ENCODE data around the gene PRKCA.
"Not testable (repeated sequence)": the region's sequence is repeated elsewhere in the genome, so short reads cannot be mapped to it uniquely, and the experiment has no call there.

Gene PRKCA

GRCh38 chr17:66331038-66331816 is 28.8 kb downstream of the PRKCA start:
- peaks cover 0 to 3% of the 10 kb centered on the region in 2 donors for H3K9me3 Mint-ChIP-seq
- H3K4me1 Mint-ChIP-seq = peaks cover 89% of the 10 kb centered on the region
- DNase-seq (peak; percentile 25 to 33), ATAC-seq (peak; percentile 87)
- no peaks in the 10 kb centered on the region for H3K27me3 Mint-ChIP-seq
- H3K4me3 Mint-ChIP-seq = peak overlapping the region; percentile 78 to 79
- peak overlapping the region; percentile 85 to 91 for H3K27ac Mint-ChIP-seq

GRCh38 chr17:66335797-66336196 is 33.4 kb downstream of the PRKCA start:
- H3K27me3 Mint-ChIP-seq = no peaks in the 10 kb centered on the region
- DNase-seq (no peak), ATAC-seq (no peak)
- H3K27ac Mint-ChIP-seq = no peak overlapping the region
- no peak overlapping the region for H3K4me3 Mint-ChIP-seq
- no peaks in the 10 kb centered on the region for H3K9me3 Mint-ChIP-seq
- H3K4me1 Mint-ChIP-seq = peaks cover 86% of the 10 kb centered on the region

DNA sequence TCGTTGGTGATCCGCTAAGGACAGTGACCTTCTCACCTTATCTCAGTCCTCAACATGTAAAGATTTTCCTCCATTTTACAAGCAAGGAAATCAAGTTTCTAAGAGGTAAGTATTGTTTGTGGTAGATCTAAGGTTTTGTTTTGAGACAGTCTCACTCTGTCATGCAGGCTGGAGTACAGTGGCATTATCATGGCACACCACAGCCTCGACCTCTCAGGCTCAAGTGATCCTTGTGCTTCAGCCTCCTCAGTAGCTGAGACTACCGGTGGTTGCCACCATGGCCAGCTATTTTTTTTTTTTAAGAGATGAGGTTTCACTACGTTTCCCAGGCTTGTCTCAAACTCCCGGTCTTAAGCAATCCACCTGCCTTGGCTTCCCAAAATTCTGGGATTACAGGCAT is 34.9 kb downstream of the PRKCA start:
- Mint-ChIP-seq H3K9me3 (no peaks in the 10 kb centered on the region), H3K4me3 (no peak overlapping the region), H3K27ac (no peak overlapping the region), H3K27me3 (no peaks in the 10 kb centered on the region), H3K4me1 (peaks cover 78% of the 10 kb centered on the region)
- ATAC-seq (peak; percentile 94), DNase-seq (no peak)

DNA sequence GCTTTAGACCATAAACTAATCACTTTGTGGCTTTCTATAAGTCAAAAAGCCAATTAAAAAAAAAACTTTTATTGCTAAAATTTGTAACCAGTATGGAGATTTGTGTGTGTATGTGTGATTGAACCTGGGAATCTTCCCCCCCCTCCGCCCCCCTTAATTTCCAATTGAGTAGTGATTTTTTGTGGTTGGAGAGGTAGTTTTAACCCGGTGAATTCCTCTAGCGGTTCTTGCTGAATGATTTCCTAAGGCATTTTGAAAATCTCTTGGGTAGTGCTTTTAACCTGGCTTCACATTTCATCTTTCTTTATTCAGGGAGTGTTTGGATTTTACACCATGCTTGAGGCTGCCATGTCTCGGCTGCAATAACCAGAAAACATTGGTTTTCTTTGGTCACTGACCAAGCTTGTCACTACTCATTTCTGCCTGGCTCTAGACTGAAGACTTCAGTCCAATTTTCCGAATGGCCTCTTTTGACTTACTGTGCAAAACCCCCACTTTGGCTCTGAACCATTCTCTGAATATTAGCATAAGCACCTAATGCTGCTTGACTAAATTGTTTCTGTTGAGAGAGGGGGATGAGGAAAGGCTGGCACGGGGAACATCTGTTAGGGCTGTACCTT is 35.6 kb downstream of the PRKCA start:
- ATAC-seq (no peak), DNase-seq (no peak)
- H3K27me3 Mint-ChIP-seq = no peaks in the 10 kb centered on the region
- H3K9me3 Mint-ChIP-seq = no peaks in the 10 kb centered on the region
- peaks cover 76% of the 10 kb centered on the region for H3K4me1 Mint-ChIP-seq
- peak overlapping the region in 1 of 2 donors; percentile 14 for H3K27ac Mint-ChIP-seq
- peak overlapping the region in 1 of 2 donors; percentile 35 for H3K4me3 Mint-ChIP-seq

DNA sequence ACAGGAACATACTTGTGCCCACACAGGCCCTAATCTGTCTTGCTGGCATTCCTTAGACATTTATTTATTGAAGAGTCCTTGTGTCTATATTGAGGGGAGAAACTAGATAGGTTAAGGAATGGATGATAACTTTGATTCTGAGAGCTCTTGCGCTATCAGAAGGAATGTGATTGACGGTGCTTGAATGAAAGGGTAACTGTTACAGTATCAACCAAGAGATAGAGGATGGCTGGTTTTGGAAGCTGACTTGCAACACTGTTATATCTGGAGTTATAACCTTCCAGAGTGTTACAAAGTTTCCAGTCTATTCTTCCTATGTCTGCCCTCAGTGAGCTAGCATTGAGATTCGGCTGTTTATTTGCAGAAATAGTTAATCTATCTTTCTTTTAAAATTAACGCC is 36.5 kb downstream of the PRKCA start:
- Mint-ChIP-seq H3K27ac (no peak overlapping the region), H3K4me3 (peak overlapping the region; percentile 35 to 65), H3K9me3 (peaks cover 0 to 5% of the 10 kb centered on the region in 2 donors), H3K27me3 (no peaks in the 10 kb centered on the region), H3K4me1 (peaks cover 78% of the 10 kb centered on the region)
- no peak for ATAC-seq
- DNase-seq = no peak

GRCh38 chr17:66339561-66339960 is 37.1 kb downstream of the PRKCA start:
- H3K27ac Mint-ChIP-seq = peak overlapping the region in 1 of 2 donors; percentile 55
- peak overlapping the region; percentile 65 to 67 for H3K4me3 Mint-ChIP-seq
- peaks cover 71% of the 10 kb centered on the region for H3K4me1 Mint-ChIP-seq
- H3K27me3 Mint-ChIP-seq = no peaks in the 10 kb centered on the region
- H3K9me3 Mint-ChIP-seq = peaks cover 0 to 5% of the 10 kb centered on the region in 2 donors
- no peak for DNase-seq
- no peak for ATAC-seq

DNA sequence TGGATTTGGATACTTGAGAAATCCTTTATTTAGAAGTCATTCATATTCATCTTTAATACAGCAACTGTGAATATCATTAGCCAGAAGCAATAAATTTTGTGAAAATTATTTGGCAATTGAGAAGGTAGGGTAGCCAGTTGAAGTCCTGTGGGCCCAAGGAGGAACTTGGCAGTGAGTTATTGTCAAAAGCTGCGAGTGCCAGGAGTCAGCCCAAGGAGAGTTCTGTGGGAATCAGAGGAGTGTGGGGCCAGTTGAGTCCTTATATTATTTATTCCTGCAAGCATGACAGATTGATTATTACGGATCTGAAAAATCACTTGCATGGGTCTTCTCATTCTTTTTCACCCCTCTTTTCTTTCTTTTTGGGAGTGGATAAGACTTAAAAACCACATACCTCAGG is 38.3 kb downstream of the PRKCA start:
- peaks cover 73% of the 10 kb centered on the region for H3K4me1 Mint-ChIP-seq
- no peak overlapping the region for H3K4me3 Mint-ChIP-seq
- peaks cover 0 to 5% of the 10 kb centered on the region in 2 donors for H3K9me3 Mint-ChIP-seq
- DNase-seq (no peak), ATAC-seq (no peak)
- H3K27me3 Mint-ChIP-seq = no peaks in the 10 kb centered on the region
- no peak overlapping the region for H3K27ac Mint-ChIP-seq

DNA sequence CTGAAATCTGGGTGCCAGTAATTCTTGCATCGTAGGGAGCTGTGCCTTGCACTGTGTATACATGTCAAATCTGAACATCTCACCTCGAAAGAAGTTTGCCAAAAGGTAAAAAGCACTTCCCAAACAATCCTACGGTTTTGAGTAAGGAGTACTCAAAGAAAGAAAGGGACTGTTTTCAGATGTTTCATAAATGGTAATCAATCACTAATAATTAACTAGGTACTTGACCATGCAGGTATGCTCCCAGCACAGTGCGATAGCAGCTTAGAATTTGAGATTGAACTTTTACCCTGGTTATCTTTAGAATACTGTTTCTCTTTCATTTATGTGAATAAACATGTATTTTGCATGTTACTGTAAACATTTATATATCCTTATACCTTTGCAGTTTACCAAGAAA is 39.0 kb downstream of the PRKCA start:
- no peak for DNase-seq
- ATAC-seq = no peak
- H3K9me3 Mint-ChIP-seq = peaks cover 0 to 5% of the 10 kb centered on the region in 2 donors
- H3K27ac Mint-ChIP-seq = no peak overlapping the region
- H3K27me3 Mint-ChIP-seq = no peaks in the 10 kb centered on the region
- H3K4me3 Mint-ChIP-seq = no peak overlapping the region
- peaks cover 66% of the 10 kb centered on the region for H3K4me1 Mint-ChIP-seq

DNA sequence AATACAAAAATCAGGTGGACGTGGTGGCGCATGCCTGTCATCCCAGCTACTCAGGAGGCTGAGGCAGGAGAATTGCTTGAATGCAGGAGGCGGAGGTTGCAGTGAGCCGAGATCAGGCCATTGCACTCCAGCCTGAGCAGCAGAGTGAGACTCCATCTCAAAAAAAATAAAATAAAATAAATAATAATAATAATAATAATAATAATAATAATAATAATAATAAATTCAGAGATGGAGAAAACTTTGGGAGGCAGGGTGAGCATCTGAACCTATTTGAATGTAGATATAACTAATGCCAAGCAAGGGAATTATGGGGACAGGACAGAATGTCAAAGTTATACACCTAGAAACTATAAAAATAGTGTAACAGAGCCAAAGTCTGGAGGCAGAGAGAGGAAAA is 39.9 kb downstream of the PRKCA start:
- not testable (repeated sequence) for H3K9me3 Mint-ChIP-seq, DNase-seq, H3K27ac Mint-ChIP-seq, H3K27me3 Mint-ChIP-seq, ATAC-seq, H3K4me3 Mint-ChIP-seq
- peaks cover 62% of the 10 kb centered on the region for H3K4me1 Mint-ChIP-seq

DNA sequence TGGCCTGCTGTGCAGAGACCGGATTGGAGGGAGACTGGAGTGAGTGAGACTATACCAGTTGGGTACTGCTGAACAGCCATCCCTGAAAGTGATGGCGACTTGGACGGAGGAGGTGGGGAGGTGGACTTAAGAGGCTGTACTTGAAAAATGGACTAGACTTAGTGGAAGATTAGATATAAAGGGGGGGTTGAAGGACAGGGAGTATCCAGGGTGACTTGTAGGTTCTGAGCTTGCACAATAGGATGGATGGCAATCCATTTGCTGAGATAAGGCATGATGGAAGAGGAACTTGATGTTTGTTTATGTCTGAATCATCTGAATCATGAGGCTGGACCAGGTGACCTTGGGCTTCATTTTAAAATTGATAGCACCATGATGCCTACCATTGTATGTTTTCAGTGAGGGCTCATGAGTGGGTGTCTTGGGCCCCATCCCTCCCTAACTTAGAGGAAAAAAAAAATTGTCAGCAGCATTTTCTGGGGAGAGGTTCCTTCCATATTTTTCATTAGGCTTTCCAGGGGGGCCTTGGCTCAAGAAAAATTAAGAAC is 41.2 kb downstream of the PRKCA start:
- no peak overlapping the region for H3K4me3 Mint-ChIP-seq
- peaks cover 0 to 5% of the 10 kb centered on the region in 2 donors for H3K9me3 Mint-ChIP-seq
- H3K27me3 Mint-ChIP-seq = no peaks in the 10 kb centered on the region
- ATAC-seq = no peak
- H3K27ac Mint-ChIP-seq = no peak overlapping the region
- DNase-seq = no peak
- H3K4me1 Mint-ChIP-seq = peaks cover 62% of the 10 kb centered on the region

DNA sequence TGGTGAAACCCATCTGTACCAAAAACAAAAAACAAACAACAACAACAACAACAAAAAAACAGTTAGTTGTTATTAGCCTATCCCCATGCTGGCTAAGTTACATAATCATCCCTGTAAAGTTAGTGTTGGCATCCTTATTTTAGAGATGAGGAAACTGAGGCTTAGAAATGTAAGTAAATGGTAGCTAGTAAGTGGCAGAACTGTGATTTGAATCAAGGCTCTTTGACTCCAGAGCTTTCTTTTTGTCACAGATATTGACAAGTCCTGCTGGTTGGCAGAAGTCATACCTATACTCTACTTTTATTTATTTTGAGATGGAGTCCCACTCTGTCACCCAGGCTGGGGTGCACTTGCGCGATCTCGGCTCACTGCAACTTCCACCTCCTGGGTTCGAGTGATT is 42.1 kb downstream of the PRKCA start:
- no peak for ATAC-seq
- Mint-ChIP-seq H3K9me3 (peaks cover 0 to 5% of the 10 kb centered on the region in 2 donors), H3K27me3 (no peaks in the 10 kb centered on the region), H3K4me1 (peaks cover 62% of the 10 kb centered on the region), H3K27ac (no peak overlapping the region), H3K4me3 (no peak overlapping the region)
- no peak for DNase-seq

DNA sequence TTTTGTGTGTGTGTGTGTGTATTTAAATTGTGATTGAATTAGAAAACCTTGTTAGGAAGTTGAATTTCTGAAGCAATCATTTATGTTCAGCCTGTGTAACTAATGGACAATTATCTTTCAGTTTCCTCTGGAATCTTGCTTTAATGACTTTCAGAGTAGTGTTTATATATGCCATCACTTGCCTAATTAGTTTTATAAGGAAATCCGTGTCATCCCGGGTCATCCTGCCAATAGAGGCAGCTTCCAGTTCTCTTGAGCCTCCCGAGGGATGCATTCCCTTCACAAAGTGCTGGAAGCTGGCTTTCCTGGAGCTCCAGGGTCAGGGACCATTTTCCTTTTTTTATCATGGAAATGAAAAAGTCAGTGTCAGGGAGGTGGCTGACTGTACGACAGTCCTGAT is 42.9 kb downstream of the PRKCA start:
- H3K9me3 Mint-ChIP-seq = peaks cover 0 to 5% of the 10 kb centered on the region in 2 donors
- H3K4me3 Mint-ChIP-seq = no peak overlapping the region
- H3K4me1 Mint-ChIP-seq = peaks cover 62% of the 10 kb centered on the region
- H3K27ac Mint-ChIP-seq = peak overlapping the region in 1 of 2 donors; percentile 63
- DNase-seq (no peak), ATAC-seq (no peak)
- H3K27me3 Mint-ChIP-seq = no peaks in the 10 kb centered on the region

- not testable (repeated sequence) for H3K27me3 Mint-ChIP-seq, DNase-seq, H3K4me3 Mint-ChIP-seq, H3K9me3 Mint-ChIP-seq, ATAC-seq, H3K27ac Mint-ChIP-seq
- H3K4me1 Mint-ChIP-seq = peaks cover 63% of the 10 kb centered on the region
Measured at GRCh38 chr17:66345949-66346638, 43.7 kb downstream of the PRKCA start.

GRCh38 chr17:66347661-66348514 is 45.5 kb downstream of the PRKCA start:
- Mint-ChIP-seq H3K9me3 (peaks cover 0 to 5% of the 10 kb centered on the region in 2 donors), H3K4me3 (no peak overlapping the region), H3K27me3 (no peaks in the 10 kb centered on the region), H3K27ac (peak overlapping the region in 1 of 2 donors; percentile 23), H3K4me1 (peaks cover 76% of the 10 kb centered on the region)
- DNase-seq (no peak), ATAC-seq (no peak)

- DNase-seq (no peak), ATAC-seq (peak; percentile 87)
- H3K4me3 Mint-ChIP-seq = peak overlapping the region; percentile 50 to 54
- no peak overlapping the region for H3K27ac Mint-ChIP-seq
- peaks cover 77% of the 10 kb centered on the region for H3K4me1 Mint-ChIP-seq
- no peaks in the 10 kb centered on the region for H3K27me3 Mint-ChIP-seq
- H3K9me3 Mint-ChIP-seq = no peaks in the 10 kb centered on the region
Measured at GRCh38 chr17:66348584-66349165, 46.3 kb downstream of the PRKCA start.

All from stimulated activated naive CD8-positive, alpha-beta T cell treated with anti-CD3 and anti-CD28 coated beads, Interleukin-15, amount 100 ng/mL, for 72 hours (primary cell).